HT1080 (cell line): ENCODE data around the gene HAVCR1. TPM values are rescaled to one million over a fixed set of nuclear protein-coding genes. Genes with fewer than 3 reads are reported as not detected.
A peak's percentile ranks its signal among the peaks of the same experiment; 100 is the strongest.
"Not testable (repeated sequence)": the region's sequence is repeated elsewhere in the genome, so short reads cannot be mapped to it uniquely, and the experiment has no call there.

Source experiments
- DNase-seq: peaks from one replicate; pipeline ENCODE4 v3.0.0-alpha.2; 2015; ENCODE audit warnings: low read depth
- total RNA-seq: library from RNA; depleted of rRNA; stranded (reverse); fragments of >200 nt; shearing (Covaris generic); gene quantifications from 2 replicates; pipeline ENCODE4 v1.2.3, GENCODE V29; 2014

The HAVCR1 gene
- total RNA-seq, 1 experiment from 2014 or later = not detected

DNA sequence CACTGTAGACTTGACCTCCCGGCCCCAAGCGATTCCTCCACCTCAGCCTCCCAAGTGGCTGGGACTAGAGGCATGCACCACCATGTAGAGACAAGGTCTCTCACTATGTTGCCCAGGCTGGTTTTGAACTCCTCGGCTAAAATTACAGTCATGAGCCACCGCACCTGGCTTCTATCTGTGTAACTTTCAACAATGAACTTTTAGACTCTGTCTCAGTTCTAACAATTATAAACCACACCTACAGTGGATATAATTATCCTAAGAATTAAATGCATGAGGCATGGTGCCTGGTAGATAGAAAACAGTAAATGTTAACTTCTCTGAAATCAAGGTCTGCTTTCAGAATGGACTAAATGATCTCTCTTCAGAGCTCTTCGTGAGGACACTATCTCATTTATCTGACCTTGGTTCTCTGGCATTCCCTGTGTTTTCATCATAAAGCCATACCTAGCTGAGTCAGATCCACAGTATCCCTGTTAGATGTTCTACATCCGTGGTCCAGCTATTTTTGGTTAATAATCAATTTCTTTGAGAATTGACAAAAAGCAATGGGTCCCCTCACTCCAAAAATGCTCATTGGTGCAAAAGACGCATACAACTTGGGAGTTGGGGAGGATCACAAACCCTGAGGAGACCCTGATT is 7.2 kb downstream of the HAVCR1 start:
- no peak for DNase-seq

GRCh38 chr5:157050050-157050449 is 8.9 kb downstream of the HAVCR1 start:
- DNase-seq = no peak

- DNase-seq = peak; percentile 49
Observed at GRCh38 chr5:157049605-157050004, 9.3 kb downstream of the HAVCR1 start.

DNA sequence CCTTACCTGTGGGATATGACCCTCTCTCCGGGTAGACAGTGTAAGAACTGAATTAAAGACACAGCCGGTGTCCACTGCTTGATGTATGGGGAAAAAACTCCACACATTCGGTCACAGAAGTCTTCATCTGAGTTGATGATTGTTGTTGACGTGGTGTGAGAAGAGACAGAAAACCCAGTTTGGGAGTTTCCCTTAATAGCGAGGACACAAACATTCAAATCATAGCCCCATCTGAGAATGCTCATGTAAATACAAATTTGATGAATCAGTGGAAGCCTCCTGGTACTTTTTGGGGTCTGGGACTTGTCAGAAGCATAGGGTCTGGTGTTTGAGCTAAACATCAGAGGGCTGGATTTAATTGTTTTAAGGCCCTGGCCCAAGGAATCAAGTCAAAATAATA is 11.0 kb downstream of the HAVCR1 start:
- no peak for DNase-seq

GRCh38 chr5:157047016-157047415 is 11.9 kb downstream of the HAVCR1 start:
- not testable (repeated sequence) for DNase-seq

- peak; percentile 47 for DNase-seq
Observed at GRCh38 chr5:157046041-157046440, 12.9 kb downstream of the HAVCR1 start.

DNA sequence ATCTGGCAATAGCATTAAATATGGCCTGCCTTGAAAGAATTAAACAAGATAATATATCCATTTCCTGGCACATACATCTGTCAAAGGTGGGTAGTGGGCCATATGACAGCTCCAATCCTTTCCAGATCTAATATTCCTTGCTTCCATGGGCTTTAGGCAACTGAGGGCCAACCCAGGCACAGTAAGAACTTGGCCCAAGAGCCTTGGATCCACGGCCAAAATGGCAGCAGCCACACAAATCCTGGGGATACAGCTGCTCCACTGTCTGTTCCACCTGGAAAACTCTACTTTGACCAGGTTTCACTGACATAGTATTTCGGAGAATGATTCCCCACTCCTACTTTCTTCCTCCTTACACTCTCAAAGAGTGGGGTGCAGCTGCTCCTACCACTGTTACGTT is 13.3 kb downstream of the HAVCR1 start:
- no peak for DNase-seq

- no peak for DNase-seq
Observed at GRCh38 chr5:157038568-157039187, 20.2 kb downstream of the HAVCR1 start.

DNA sequence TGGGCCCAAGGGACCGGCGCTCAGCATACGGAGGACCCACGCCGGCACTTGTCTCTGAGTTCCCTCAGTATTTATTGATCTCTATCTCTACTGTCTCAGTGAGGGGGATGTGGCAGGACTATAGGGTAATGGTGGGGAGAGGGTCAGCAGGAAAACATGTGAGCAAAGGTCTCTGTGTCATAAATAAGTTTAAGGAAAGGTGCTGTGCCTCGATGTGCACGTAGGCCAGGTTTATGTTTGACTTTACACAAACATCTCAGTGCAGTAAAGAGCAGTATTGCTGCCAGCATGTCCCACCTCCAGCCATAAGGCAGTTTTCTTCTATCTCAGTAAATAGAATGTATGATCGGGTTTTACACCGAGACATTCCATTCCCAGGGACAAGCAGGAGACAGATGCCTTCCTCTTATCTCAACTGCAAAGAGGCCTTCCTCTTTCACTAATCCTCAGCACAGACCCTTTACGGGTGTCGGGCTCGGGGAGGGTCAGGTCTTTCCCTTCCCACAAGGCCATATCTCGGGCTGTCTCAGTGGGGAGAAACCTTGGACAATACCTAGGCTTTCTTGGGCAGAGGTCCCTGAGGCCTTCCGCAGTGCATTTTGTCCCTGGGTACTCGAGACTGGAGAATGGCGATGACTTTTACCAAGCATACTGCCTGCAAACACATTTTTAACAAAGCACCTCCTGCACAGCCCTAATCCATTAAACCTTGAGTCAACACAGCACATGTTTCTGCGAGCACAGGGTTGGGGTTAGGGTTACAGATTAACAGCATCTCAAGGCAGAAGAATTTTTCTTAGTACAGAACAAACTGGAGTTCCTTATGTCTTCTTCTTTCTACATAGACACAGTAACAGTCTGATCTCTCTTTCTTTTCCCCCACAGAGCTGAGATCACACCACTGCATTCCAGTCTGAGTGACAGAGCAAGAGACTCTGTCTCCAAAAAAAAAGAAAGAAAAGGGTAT is 24.5 kb downstream of the HAVCR1 start:
- not testable (repeated sequence) for DNase-seq

GRCh38 chr5:157033071-157033583 is 25.8 kb downstream of the HAVCR1 start:
- DNase-seq = no peak

GRCh38 chr5:157030692-157031091 is 28.2 kb downstream of the HAVCR1 start:
- no peak for DNase-seq

- DNase-seq = no peak
Observed at GRCh38 chr5:157029457-157029856, 29.5 kb downstream of the HAVCR1 start.

- DNase-seq = not testable (repeated sequence)
Observed at GRCh38 chr5:157027663-157028062, 31.3 kb downstream of the HAVCR1 start.

- DNase-seq = no peak
Observed at GRCh38 chr5:157026789-157027424, 32.0 kb downstream of the HAVCR1 start.

- DNase-seq = no peak
Observed at GRCh38 chr5:157025093-157025698, 33.7 kb downstream of the HAVCR1 start.

GRCh38 chr5:157024208-157024959 is 34.5 kb downstream of the HAVCR1 start:
- DNase-seq = no peak

GRCh38 chr5:157022024-157022423 is 36.9 kb downstream of the HAVCR1 start:
- no peak for DNase-seq

DNA sequence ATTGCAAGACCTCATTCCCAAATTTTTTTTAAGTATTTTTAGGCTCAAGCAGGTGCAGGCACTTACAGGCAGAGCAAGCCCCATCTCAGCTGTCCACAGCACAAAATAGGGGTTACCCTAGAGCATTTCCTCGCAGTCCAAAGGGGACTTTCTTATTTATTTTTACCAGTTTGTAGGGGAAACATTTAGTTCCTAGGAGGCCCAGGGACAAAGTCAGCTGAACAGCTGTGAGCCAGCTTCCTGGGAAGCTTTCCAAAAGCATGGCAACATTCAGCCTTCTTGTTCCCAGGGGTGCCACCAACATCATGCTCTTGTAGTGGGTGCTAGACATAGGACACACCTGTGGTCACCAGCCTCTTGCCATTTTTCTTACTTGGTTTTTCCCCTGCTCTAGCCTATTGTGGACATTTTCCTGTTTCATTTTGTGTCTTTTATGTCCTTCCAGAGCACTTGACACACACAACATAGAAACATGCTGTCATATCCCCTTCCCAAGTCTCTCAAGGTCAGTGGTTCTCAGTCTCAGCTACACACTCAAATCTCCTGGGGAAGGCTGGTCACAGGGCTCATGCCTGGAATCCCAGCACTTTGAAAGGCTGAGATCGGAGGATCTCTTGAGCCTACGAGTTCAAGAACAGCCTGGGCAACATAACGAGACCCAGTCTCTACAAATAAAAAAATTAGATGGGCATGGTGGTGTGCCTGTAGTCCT is 38.2 kb downstream of the HAVCR1 start:
- no peak for DNase-seq

DNA sequence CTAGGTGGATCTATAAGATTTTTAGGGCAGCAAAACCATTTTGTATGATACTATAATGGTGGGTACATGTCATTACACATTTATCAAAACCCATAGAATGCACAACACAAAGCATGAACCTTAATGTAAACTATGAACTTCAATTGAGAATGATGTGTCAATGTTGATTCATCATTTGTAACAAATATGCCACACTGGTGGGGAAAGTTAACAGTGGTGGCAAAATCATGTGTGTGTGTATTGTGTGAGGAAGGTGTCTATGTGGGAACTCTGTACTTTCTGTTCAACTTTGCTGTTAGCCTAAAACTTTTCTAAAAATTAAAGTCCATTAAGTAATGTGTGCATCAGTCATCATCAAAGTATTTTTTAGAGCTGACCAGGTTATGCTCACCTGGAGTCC is 38.9 kb downstream of the HAVCR1 start:
- DNase-seq = no peak

- DNase-seq = not testable (repeated sequence)
Observed at GRCh38 chr5:157014143-157014542, 44.8 kb downstream of the HAVCR1 start.
